Vagina (tissue), 2 donors: ENCODE data around the gene STOX1. TPM values are rescaled to one million over a fixed set of nuclear protein-coding genes. Genes with fewer than 3 reads are reported as not detected.
"Not testable (repeated sequence)": the region's sequence is repeated elsewhere in the genome, so short reads cannot be mapped to it uniquely, and the experiment has no call there.

Experiments used
- DNase-seq, 2 donors: peaks; one replicate each; pipeline ENCODE4 v3.0.0-alpha.2; 2017; ENCODE audit errors: extremely low spot score in 2 of 2
- H3K27ac ChIP-seq: fragments of 200-600 bp; sonication (generic); one replicate; pipeline ENCODE4 v1.5.1; 2019
- H3K27me3 ChIP-seq: fragments of 200-600 bp; sonication (generic); one replicate; pipeline ENCODE4 v1.5.1; 2019
- H3K36me3 ChIP-seq, 2 donors: fragments of 200-600 bp; sonication (generic); one replicate each; pipeline ENCODE4 v1.5.1; 2017 to 2019
- H3K4me1 ChIP-seq: fragments of 200-600 bp; sonication (generic); one replicate; pipeline ENCODE4 v1.5.1; 2019
- H3K4me3 ChIP-seq, 2 donors: fragments of 200-600 bp; sonication (generic); 1 replicate in 1 of 2; 2 replicates in 1 of 2; pipeline ENCODE4 v1.5.1; 2016 to 2019
- H3K9me3 ChIP-seq: fragments of 200-600 bp; sonication (generic); one replicate; pipeline ENCODE4 v1.5.1; 2019
- CTCF ChIP-seq, 3 experiments: fragments of 450-650 bp in 2 of 3; fragments of 200-600 bp in 1 of 3; sonication (generic) in 1 of 3; IDR thresholded peaks; one replicate each; pipeline ENCODE4 v1.5.1; 2017 to 2019; ENCODE audit warnings: antibody characterized with exemption in 3 of 3, mild to moderate bottlenecking in 2 of 3, moderate library complexity in 2 of 3
- POLR2A ChIP-seq, 2 donors: fragments of 450-650 bp; IDR thresholded peaks; one replicate each; pipeline ENCODE4 v1.6.1; 2017; ENCODE audit warnings: antibody characterized with exemption in 2 of 2, mild to moderate bottlenecking in 2 of 2, moderate library complexity in 2 of 2
- POLR2AphosphoS5 ChIP-seq, 2 donors: sonication (generic); formaldehyde crosslinking; IDR thresholded peaks; one replicate each; pipeline ENCODE4 v1.9.0; 2017; ENCODE audit warnings: antibody characterized with exemption in 2 of 2, mild to moderate bottlenecking in 2 of 2, low read depth in 1 of 2; ENCODE audit not compliant: insufficient read depth in 1 of 2
- intact Hi-C: fragments of 100-400 bp; cut with DNase I; formaldehyde crosslinking; loops from one replicate; pipeline ENCODE4 v1.15.1; 2023
- total RNA-seq: library from RNA; depleted of rRNA; stranded (reverse); fragments of >200 nt; gene quantifications from one replicate; pipeline ENCODE4 v1.2.3, GENCODE V29; 2016

STOX1 gene
- total RNA-seq, 1 donor from 2014 or later = 2.5 TPM

- no peaks in the 10 kb centered on the region for H3K36me3 ChIP-seq
- H3K27ac ChIP-seq = no peak overlapping the region
- H3K27me3 ChIP-seq = no peaks in the 10 kb centered on the region
- DNase-seq = no peak
- no peaks in the 10 kb centered on the region for H3K9me3 ChIP-seq
- intact Hi-C loops = no loop called here
- TF ChIP-seq POLR2AphosphoS5 (IDR thresholded peaks at IDR 0.05; ENCODE audit: insufficient read depth in 1 of 2, low read depth in 1 of 2) (no peak), CTCF (IDR thresholded peaks at IDR 0.05) (no peak), POLR2A (IDR thresholded peaks at IDR 0.05) (no peak)
- no peaks in the 10 kb centered on the region for H3K4me1 ChIP-seq
- no peak overlapping the region for H3K4me3 ChIP-seq
These were observed 21.5 kb downstream of the STOX1 start for GRCh38 chr10:68848806-68849205.

DNA sequence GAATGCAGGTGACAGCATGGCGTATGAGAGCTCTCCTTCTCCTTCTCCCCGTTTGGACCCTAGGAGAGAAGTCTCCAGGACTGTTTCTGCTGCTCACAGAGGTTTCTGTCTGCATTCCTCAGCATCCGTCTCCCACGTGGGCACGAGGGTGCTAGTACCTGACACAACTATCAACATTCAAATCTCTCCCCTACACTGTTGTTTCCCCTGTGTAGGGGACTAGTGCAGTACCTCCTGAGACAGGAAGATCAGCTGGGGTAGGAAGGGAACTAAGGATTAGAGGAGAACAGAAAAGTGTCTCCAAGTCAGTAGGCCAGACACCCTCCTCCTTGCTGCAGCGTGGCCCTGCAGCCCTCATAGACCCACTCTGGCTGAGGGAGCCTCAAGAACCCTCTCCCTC is 29.0 kb downstream of the STOX1 start:
- H3K9me3 ChIP-seq = peaks cover 10% of the 10 kb centered on the region
- no peaks in the 10 kb centered on the region for H3K36me3 ChIP-seq

GRCh38 chr10:68857005-68857404 is 29.7 kb downstream of the STOX1 start:
- intact Hi-C loops = no loop called here
- Histone ChIP-seq H3K4me1 (no peaks in the 10 kb centered on the region), H3K36me3 (no peaks in the 10 kb centered on the region), H3K27me3 (no peaks in the 10 kb centered on the region), H3K4me3 (no peak overlapping the region), H3K9me3 (peaks cover 14% of the 10 kb centered on the region), H3K27ac (no peak overlapping the region)
- TF ChIP-seq POLR2AphosphoS5 (IDR thresholded peaks at IDR 0.05; ENCODE audit: insufficient read depth in 1 of 2, low read depth in 1 of 2) = no peak
- TF ChIP-seq CTCF (IDR thresholded peaks at IDR 0.05) = no peak
- DNase-seq = no peak

More for the DNA sequence above, 29.0 kb downstream of the STOX1 start:
- DNase-seq = no peak
- H3K4me1 ChIP-seq = no peaks in the 10 kb centered on the region
- no peak overlapping the region for H3K4me3 ChIP-seq
- no peaks in the 10 kb centered on the region for H3K27me3 ChIP-seq
- TF ChIP-seq CTCF (IDR thresholded peaks at IDR 0.05) (no peak), POLR2A (IDR thresholded peaks at IDR 0.05) (no peak), POLR2AphosphoS5 (IDR thresholded peaks at IDR 0.05; ENCODE audit: insufficient read depth in 1 of 2, low read depth in 1 of 2) (no peak)
- intact Hi-C loops = no loop called here
- H3K27ac ChIP-seq = no peak overlapping the region

DNA sequence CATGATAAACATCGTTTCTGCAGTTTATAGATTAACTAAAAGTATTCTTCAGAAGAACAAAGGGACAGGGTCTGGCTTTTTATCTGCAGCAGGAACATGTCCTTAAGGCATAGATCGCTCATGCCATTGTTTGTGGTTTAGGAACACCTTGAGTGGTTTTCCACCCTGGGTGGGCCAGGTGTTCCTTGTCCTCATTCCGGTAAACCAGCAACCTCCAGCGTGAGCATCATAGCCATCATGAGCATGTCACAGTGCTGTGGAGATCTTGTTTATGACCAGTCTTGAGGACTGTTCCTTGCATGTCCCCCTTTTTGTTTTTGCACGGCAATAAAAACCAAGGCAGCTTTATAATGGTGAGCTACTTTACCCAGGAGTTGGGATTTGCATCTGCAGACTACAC is 33.9 kb downstream of the STOX1 start:
- Histone ChIP-seq H3K9me3 (peaks cover 14% of the 10 kb centered on the region), H3K27me3 (no peaks in the 10 kb centered on the region), H3K4me3 (no peak overlapping the region), H3K27ac (no peak overlapping the region), H3K36me3 (no peaks in the 10 kb centered on the region), H3K4me1 (no peaks in the 10 kb centered on the region)
- TF ChIP-seq POLR2A (IDR thresholded peaks at IDR 0.05) = no peak
- TF ChIP-seq CTCF (IDR thresholded peaks at IDR 0.05) = no peak
- TF ChIP-seq POLR2AphosphoS5 (IDR thresholded peaks at IDR 0.05; ENCODE audit: insufficient read depth in 1 of 2, low read depth in 1 of 2) = no peak
- intact Hi-C loops = no loop called here
- no peak for DNase-seq

- Histone ChIP-seq H3K27me3 (no peaks in the 10 kb centered on the region), H3K36me3 (no peaks in the 10 kb centered on the region), H3K4me1 (no peaks in the 10 kb centered on the region), H3K9me3 (peaks cover 14% of the 10 kb centered on the region), H3K4me3 (no peak overlapping the region), H3K27ac (no peak overlapping the region)
- DNase-seq = no peak
- intact Hi-C loops = no loop called here
- TF ChIP-seq POLR2AphosphoS5 (IDR thresholded peaks at IDR 0.05; ENCODE audit: insufficient read depth in 1 of 2, low read depth in 1 of 2) (no peak), POLR2A (IDR thresholded peaks at IDR 0.05) (no peak)
These were observed 37.3 kb downstream of the STOX1 start for GRCh38 chr10:68864611-68865010.

DNA sequence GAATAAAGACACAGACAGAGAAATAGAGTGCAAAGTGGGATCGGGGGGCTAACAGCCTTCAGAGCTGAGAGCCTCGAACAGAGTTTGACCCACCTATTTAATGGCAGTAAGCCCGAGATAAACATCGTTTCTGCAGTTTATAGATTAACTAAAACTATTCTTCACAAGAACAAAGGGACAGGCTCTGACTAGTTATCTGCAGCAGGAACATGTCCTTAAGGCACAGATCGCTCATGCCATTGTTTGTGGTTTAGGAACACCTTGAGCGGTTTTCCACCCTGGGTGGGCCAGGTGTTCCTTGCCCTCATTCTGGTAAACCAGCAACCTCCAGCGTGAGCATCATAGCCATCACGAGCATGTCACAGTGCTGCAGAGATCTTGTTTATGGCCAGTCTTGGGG is 40.8 kb downstream of the STOX1 start:
- intact Hi-C loops, DNase-seq: not testable (repeated sequence)

More for the DNA sequence above, 40.8 kb downstream of the STOX1 start:
- H3K4me3 ChIP-seq, H3K27me3 ChIP-seq, H3K4me1 ChIP-seq, H3K27ac ChIP-seq, H3K9me3 ChIP-seq, H3K36me3 ChIP-seq: not testable (repeated sequence)
